HG03103 (cell line): ENCODE measurements around the gene PANX2.
"Not testable (repeated sequence)": the region's sequence is repeated elsewhere in the genome, so short reads cannot be mapped to it uniquely, and the experiment has no call there.

ENCODE experiments used
- ATAC-seq: cut with Tn5 transposase; IDR thresholded peaks from one replicate; pipeline ENCODE4 v1.9.1; 2021; ENCODE audit warnings: low read depth; ENCODE audit not compliant: unreplicated experiment

PANX2 gene

GRCh38 chr22:50146439-50147238 is 23.9 kb upstream of the PANX2 start:
- ATAC-seq, result no peak

DNA sequence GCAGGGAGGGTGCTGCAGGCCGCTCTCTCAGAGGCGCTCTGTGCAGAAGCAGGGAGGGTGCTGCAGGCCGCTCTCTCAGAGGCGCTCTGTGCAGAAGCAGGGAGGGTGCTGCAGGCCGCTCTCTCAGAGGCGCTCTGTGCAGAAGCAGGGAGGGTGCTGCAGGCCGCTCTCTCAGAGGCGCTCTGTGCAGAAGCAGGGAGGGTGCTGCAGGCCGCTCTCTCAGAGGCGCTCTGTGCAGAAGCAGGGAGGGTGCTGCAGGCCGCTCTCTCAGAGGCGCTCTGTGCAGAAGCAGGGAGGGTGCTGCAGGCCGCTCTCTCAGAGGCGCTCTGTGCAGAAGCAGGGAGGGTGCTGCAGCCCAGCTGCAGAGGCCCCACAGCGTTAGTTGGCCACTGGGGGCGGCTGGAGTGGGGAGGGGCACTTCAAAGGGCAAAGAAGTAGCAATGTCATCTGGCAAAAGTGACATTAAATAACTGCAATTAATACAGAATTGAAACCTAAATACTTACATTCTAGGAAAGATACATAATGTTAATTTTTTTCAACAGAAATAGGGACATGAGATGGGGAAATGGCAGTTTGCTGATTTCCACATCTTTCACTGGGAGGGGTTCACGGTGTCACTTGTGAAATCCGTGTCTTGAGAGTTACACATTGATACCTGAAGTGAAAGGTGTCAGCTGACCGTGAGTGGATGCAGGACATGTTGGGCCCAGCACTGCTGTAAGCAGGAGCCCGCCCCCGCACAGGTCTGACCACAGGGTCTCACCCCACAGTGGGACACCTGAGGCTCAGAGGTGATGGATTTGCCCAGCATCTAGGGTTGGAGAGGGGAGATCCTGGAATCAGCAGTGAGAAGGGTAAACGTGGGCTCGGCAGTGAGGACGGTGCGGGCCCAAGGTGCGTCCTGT is 23.0 kb upstream of the PANX2 start:
- ATAC-seq, result not testable (repeated sequence)

- ATAC-seq, result no peak
Observed at GRCh38 chr22:50148166-50148500, 22.4 kb upstream of the PANX2 start.

DNA sequence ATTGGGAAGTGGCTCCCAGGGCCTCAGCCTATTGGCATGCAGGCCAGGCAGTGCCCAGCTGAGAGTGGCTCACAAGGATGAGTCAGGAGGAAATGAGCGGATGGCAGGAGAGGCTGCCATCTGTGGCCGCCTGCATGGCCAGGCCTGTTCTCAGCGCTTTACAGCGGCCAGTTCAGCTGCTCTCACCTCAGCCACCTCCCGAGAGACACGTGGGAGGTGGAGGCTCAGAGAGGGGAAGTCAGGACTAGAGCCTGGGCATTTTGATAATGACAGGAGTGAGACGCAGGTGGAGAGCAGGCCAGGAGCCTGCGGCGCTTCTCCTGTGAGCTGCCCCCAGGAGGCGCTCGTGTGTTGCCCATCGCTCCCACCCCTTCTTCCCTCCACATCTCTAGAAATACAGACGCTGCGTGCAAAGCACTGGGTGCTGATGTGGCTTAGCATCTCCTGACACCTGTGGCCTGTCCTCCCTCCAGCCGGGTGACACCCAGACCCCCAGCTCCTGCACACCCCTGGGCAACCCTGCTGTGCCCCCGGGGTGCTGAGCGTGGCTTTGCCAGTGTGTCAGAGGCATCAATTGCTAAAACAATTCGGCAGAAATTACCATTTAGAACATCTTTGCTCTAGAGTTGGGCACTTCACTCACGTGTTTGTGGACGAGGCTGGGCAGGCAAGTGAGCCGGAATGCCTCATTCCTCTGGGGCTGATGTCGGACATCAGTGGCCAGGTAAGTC is 21.4 kb upstream of the PANX2 start:
- ATAC-seq, result no peak

GRCh38 chr22:50150161-50151129 is 20.1 kb upstream of the PANX2 start:
- no peak for ATAC-seq

DNA sequence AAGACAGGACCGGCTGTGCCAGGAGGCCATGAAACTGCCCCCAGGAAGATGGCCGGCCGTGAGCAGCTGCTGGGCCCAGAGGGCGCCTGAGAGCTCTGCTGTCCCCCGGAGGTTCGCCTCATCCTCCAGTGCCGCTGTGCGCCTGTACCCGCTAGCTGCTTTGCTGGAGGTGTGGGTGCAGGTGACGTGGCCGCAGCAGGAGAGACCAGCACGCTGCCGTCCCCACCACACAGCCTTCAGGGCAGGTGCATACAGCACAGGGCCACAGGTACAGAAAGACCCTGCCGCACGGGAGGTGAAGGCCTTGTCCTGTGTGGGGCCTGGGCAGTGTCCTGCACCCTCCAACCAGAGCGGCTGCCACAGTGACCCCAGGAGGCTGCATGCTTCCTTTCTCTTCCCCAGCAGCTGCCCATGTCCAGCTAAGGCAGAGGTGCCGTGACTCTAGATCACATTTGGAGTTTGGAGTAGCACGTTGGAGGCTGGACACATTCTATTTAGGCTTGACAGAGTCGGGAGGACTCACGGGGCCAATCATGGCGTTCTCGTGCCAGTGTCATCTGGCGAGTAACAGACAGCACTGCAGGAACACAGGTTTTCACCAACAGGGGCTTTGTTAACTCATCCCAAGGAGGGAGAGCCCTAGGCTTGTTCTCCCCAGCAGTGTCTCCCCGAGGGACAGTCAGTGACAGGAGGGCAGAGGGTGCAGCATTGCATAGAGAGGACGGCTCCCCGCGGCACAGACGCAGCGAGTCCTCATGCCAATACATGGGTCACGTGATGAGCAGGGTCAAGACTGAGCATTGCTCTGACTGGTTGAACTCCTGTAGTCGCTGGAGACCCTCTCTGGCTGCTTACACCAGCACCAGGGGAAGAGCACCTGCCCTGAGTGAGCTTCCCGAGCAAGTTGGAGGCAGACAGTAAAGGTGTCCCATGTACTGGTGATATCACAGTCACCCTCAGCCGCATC is 18.7 kb upstream of the PANX2 start:
- ATAC-seq, result no peak

DNA sequence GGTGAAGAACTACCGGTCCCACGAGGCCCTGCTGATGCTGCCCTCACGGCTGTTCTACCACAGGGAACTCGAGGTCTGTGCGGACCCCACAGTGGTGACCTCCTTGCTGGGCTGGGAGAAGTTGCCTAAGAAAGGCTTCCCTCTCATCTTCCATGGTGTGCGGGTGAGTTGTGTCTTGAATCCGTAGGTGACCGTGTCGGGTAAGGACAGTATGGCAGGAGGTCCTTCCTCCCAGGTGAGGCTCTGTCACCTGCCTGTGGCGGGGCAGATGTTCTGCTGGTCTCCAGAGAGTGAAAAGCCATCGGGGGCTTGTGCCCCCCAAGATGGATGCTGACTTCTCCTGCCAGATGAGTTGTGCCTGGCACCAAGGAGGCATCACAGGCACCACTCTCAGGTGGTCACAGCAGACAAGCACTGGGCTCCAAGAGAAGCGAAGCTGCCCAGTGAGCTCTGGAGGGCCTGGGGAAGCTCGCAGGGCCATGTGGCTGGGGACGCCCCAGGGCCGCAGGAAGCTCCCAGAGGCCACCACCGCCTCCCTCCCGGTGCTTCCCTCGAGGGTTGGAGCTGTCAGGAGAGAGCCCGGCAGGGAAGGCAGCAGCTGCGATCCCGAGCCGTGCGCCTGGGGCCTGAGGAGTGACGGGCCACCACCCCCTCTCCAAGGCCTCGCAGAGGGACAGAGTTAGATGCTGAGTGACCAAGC is 17.3 kb upstream of the PANX2 start:
- no peak for ATAC-seq

DNA sequence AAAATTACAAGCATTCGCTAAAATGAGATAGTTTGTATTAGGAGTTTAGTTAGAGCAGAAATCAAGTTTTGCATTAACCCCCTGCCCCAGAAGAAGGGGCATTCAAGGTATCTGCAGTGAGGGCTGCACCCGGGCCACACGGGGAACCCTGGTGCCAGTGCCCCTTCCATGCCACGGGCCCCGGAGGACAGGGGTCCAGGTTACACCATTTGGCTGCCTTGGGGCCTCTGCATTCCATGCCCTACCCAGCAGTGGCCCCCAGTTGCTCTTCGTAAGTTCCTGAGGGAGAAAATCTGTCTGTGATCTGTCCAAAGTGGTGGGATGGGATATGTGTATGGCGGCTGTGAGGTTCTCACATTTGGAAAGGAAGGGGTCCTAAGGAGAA is 16.8 kb upstream of the PANX2 start:
- ATAC-seq, result no peak

DNA sequence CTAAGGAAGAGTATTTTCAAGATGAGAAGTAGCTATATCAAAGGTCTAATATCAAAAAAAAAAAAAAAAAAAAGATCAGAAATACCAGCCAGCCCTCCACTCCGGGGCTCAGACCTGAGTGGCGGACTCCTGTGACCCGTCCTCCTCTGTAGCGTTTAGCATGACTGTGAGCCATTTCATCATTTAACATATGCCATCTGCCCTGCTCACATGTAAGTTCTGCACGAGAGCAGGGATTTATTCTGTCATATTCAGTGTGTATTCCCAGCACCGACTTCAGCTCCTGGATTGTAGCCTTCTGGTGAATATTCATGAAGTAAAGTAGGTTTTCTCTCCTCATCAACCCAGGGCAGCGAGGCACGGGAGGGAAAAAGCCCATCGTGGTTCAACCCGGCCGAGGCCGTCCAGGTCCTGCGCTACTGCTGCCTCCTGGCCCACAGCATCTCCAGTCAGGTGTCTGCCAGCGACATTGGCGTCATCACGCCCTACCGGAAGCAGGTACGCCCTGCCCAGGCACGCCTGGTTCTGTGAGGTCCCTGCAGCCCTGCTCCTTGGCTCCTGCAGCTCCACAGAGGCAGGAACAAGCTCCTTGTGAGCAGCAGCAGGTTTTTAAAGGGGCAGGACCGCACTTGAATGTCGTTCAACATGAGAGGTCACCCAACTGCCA is 12.7 kb upstream of the PANX2 start:
- ATAC-seq, result no peak

- ATAC-seq, result no peak
Observed at GRCh38 chr22:50160947-50161346, 9.6 kb upstream of the PANX2 start.

DNA sequence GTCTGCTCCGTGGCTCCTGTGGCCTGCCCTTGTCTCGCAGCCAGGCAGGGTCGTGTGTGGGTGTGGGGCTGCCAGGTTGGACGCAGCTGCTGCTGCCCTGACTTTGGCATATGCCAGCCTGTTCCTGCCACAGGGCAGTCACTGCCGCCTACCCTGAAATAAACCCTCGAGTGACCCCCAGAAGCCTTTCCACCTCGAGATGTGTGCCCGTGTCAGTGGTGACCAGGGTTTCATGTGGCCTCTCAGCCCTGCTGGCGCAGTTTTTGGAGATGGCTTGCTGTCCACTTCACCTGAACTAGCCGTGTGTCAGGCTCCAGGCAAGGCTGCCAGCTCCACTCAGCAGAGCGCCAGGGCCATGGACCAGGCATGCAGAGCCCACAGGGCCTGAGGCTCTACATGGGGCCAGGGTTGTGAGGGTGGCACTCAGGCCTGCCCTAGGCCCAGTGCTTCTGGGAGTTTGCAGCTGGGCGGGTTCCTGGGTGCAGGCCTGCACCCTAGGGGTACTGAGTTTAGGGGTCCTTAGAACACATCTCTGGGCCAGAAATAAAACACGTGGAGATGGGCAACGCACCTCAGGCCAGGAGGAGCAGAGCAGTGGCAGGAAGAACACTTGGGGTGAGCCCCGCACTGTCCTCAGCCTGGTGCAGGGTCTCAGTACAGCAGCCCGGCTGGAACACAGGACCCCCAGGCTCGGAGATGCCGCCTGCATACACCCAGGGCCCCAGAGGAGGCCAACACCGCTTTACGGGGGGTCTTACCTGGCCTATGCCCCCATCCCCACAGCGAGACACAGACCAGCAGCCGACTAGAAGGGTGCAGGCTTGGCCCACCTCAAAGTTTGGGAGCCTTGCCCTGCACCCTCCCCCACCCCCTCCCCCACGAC is 8.8 kb upstream of the PANX2 start:
- no peak for ATAC-seq

GRCh38 chr22:50162391-50162956 is 8.1 kb upstream of the PANX2 start:
- no peak for ATAC-seq

GRCh38 chr22:50165436-50166123 is 5.0 kb upstream of the PANX2 start:
- no peak for ATAC-seq

GRCh38 chr22:50167689-50168489 is 2.6 kb upstream of the PANX2 start:
- no peak for ATAC-seq
